Neural progenitor cell (in vitro differentiated cells): Measurements from ENCODE around the gene LRIT1. TPM values are rescaled to one million over a fixed set of nuclear protein-coding genes. Genes with fewer than 3 reads are reported as not detected.

ENCODE experiments used
- DNase-seq: peaks from one replicate; pipeline ENCODE4 v3.0.0-alpha.2; 2016; ENCODE audit warnings: low spot score
- H2AFZ ChIP-seq: fragments of 200-600 bp; sonication (generic); replicated peaks from 2 replicates; pipeline ENCODE4 v1.6.1; 2016; ENCODE audit warnings: antibody characterized with exemption
- H3F3A ChIP-seq: fragments of 200-600 bp; sonication (generic); 2 replicates; pipeline ENCODE4 v1.6.1; 2016; ENCODE audit warnings: antibody characterized with exemption, low read depth
- H3K27ac ChIP-seq: fragments of 200-600 bp; sonication (generic); 2 replicates; pipeline ENCODE4 v1.5.1; 2016; ENCODE audit warnings: mild to moderate bottlenecking
- H3K27me3 ChIP-seq: fragments of 200-600 bp; sonication (generic); 2 replicates; pipeline ENCODE4 v1.6.1; 2016; ENCODE audit warnings: mild to moderate bottlenecking, moderate library complexity
- H3K36me3 ChIP-seq: fragments of 200-600 bp; sonication (generic); 2 replicates; pipeline ENCODE4 v1.5.1; 2016
- H3K4me1 ChIP-seq: fragments of 200-600 bp; sonication (generic); 2 replicates; pipeline ENCODE4 v1.6.1; 2016; ENCODE audit warnings: mixed run types
- H3K4me2 ChIP-seq: fragments of 200-600 bp; sonication (generic); 2 replicates; pipeline ENCODE4 v1.6.1; 2016
- H3K4me3 ChIP-seq: fragments of 200-600 bp; sonication (generic); 2 replicates; pipeline ENCODE4 v1.5.1; 2016
- H3K79me2 ChIP-seq: fragments of 200-600 bp; sonication (generic); 2 replicates; pipeline ENCODE4 v1.6.1; 2016; ENCODE audit warnings: low read depth
- H3K9ac ChIP-seq: fragments of 200-600 bp; sonication (generic); 2 replicates; pipeline ENCODE4 v1.6.1; 2016
- H3K9me3 ChIP-seq: fragments of 200-600 bp; sonication (generic); 2 replicates; pipeline ENCODE4 v1.5.1; 2016; ENCODE audit warnings: low read depth
- H4K20me1 ChIP-seq: fragments of 200-600 bp; sonication (generic); 2 replicates; pipeline ENCODE4 v1.6.1; 2016; ENCODE audit warnings: low read depth
- H3K27ac Mint-ChIP-seq: 3 replicates; pipeline ENCODE4 v1.8.0; 2021; ENCODE audit warnings: mixed read lengths
- H3K27me3 Mint-ChIP-seq: 2 replicates; pipeline ENCODE4 v1.8.0; 2022; ENCODE audit warnings: low read depth, mild to moderate bottlenecking, inconsistent platforms, moderate library complexity, mixed read lengths; ENCODE audit not compliant: insufficient read depth
- H3K36me3 Mint-ChIP-seq: 3 replicates; pipeline ENCODE4 v1.8.0; 2021; ENCODE audit warnings: mixed read lengths
- H3K4me1 Mint-ChIP-seq: 3 replicates; pipeline ENCODE4 v1.8.0; 2021; ENCODE audit warnings: mixed read lengths
- H3K4me3 Mint-ChIP-seq: 3 replicates; pipeline ENCODE4 v1.8.0; 2021; ENCODE audit warnings: mild to moderate bottlenecking, moderate library complexity, mixed read lengths
- H3K9me3 Mint-ChIP-seq: 3 replicates; pipeline ENCODE4 v1.8.0; 2020; ENCODE audit warnings: mixed read lengths
- CTCF ChIP-seq: fragments of 200-600 bp; sonication (generic); IDR thresholded peaks from 2 replicates; pipeline ENCODE4 v1.5.1; 2017; ENCODE audit warnings: antibody characterized with exemption, mild to moderate bottlenecking
- EZH2 ChIP-seq: fragments of 200-600 bp; sonication (generic); IDR thresholded peaks from 2 replicates; pipeline ENCODE4 v1.6.1; 2017; ENCODE audit warnings: antibody characterized with exemption, mild to moderate bottlenecking, moderate library complexity
- EZH2phosphoT487 ChIP-seq: fragments of 200-600 bp; sonication (generic); IDR thresholded peaks from 2 replicates; pipeline ENCODE4 v1.6.1; 2017; ENCODE audit warnings: antibody characterized with exemption
- total RNA-seq: library from RNA; depleted of rRNA; stranded (reverse); fragments of >200 nt; gene quantifications from 2 replicates; pipeline ENCODE4 v1.2.3, GENCODE V29; 2015; ENCODE audit warnings: low replicate concordance

The LRIT1 gene, protein sequence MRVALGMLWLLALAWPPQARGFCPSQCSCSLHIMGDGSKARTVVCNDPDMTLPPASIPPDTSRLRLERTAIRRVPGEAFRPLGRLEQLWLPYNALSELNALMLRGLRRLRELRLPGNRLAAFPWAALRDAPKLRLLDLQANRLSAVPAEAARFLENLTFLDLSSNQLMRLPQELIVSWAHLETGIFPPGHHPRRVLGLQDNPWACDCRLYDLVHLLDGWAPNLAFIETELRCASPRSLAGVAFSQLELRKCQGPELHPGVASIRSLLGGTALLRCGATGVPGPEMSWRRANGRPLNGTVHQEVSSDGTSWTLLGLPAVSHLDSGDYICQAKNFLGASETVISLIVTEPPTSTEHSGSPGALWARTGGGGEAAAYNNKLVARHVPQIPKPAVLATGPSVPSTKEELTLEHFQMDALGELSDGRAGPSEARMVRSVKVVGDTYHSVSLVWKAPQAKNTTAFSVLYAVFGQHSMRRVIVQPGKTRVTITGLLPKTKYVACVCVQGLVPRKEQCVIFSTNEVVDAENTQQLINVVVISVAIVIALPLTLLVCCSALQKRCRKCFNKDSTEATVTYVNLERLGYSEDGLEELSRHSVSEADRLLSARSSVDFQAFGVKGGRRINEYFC
- total RNA-seq = not detected in 2 replicates

DNA sequence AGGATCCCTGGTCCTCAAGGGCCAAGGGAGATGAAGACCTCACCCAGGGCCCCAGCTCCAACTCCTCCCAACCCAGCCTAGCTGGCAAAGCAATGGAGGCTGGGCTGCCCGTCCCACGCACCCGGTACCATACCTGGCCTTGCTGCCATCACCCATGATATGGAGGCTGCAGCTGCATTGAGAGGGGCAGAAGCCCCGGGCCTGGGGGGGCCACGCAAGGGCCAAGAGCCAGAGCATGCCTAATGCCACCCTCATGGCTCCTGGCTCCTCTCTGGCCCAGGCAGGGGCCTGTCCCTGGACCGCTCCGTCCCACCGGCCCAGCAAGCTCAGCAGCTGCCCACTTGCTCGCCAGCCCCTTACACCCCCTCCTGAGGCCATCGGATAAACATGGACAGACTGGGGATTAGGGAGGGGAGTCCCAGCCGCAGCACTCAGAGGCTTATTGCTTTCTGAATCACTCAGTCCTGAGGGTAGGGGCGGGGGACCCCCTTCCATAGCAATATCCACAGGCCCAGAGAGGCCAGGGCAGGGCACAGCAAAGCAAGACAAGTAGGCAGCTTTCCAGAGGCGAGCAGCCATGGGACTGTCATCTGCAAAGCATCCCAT lies at the start of gene LRIT1:
LRIT1 (minus strand) TSS at position 362 of the 606 bp plus-strand sequence; CDS start at position 255, 107 bp downstream.
- no peak within 1 kb of the TSS for H3K4me3 ChIP-seq
- Mint-ChIP-seq H3K27ac (no peak within 1 kb of the TSS), H3K4me3 (no peak within 1 kb of the TSS), H3K9me3 (no peaks in the 10 kb centered on the region), H3K36me3 (no peaks in the 10 kb centered on the region), H3K4me1 (peaks cover 16% of the 10 kb centered on the region), H3K27me3 (peaks cover 10% of the 10 kb centered on the region)
- H3F3A ChIP-seq = peaks cover 25% of the 10 kb centered on the region
- peaks cover 30% of the 10 kb centered on the region for H3K4me1 ChIP-seq
- no peaks in the 10 kb centered on the region for H3K79me2 ChIP-seq
- no peak within 1 kb of the TSS for H3K27ac ChIP-seq
- peaks cover 21% of the 10 kb centered on the region for H3K27me3 ChIP-seq
- no peaks in the 10 kb centered on the region for H3K36me3 ChIP-seq
- no peaks in the 10 kb centered on the region for H4K20me1 ChIP-seq
- no peak within 1 kb of the TSS for H3K4me2 ChIP-seq
- H3K9me3 ChIP-seq = no peaks in the 10 kb centered on the region
- H2AFZ ChIP-seq = no peak within 1 kb of the TSS
- no peak within 1 kb of the TSS for H3K9ac ChIP-seq
- no peak for DNase-seq
- TF ChIP-seq EZH2 = no peak

- Histone ChIP-seq H3K9ac (no peak overlapping the region), H3K4me2 (no peak overlapping the region), H3K27ac (no peak overlapping the region), H2AFZ (no peak overlapping the region), H3K4me1 (no peaks in the 10 kb centered on the region), H3K79me2 (no peaks in the 10 kb centered on the region), H3K4me3 (no peak overlapping the region), H3F3A (no peaks in the 10 kb centered on the region), H4K20me1 (peaks cover 14% of the 10 kb centered on the region), H3K27me3 (no peaks in the 10 kb centered on the region), H3K9me3 (no peaks in the 10 kb centered on the region), H3K36me3 (no peaks in the 10 kb centered on the region)
- H3K4me1 Mint-ChIP-seq = no peaks in the 10 kb centered on the region
- no peaks in the 10 kb centered on the region for H3K36me3 Mint-ChIP-seq
- no peak for DNase-seq
- TF ChIP-seq CTCF (no peak), EZH2 (no peak), EZH2phosphoT487 (no peak)
- no peaks in the 10 kb centered on the region for H3K9me3 Mint-ChIP-seq
- H3K27me3 Mint-ChIP-seq = peaks cover 2% of the 10 kb centered on the region
- H3K27ac Mint-ChIP-seq = no peak overlapping the region
- H3K4me3 Mint-ChIP-seq = no peak overlapping the region
These were observed 48.9 kb upstream of the LRIT1 start for GRCh38 chr10:84290235-84290634.

GRCh38 chr10:84289521-84290200 lies 48.3 kb upstream of the LRIT1 start:
- Histone ChIP-seq H3K4me1 (no peaks in the 10 kb centered on the region), H3K79me2 (no peaks in the 10 kb centered on the region), H3K9me3 (no peaks in the 10 kb centered on the region), H3K27ac (no peak overlapping the region), H2AFZ (no peak overlapping the region), H3K27me3 (no peaks in the 10 kb centered on the region), H3K9ac (no peak overlapping the region), H3K36me3 (no peaks in the 10 kb centered on the region), H3F3A (no peaks in the 10 kb centered on the region), H3K4me3 (no peak overlapping the region), H4K20me1 (peaks cover 14% of the 10 kb centered on the region), H3K4me2 (no peak overlapping the region)
- no peaks in the 10 kb centered on the region for H3K4me1 Mint-ChIP-seq
- no peaks in the 10 kb centered on the region for H3K9me3 Mint-ChIP-seq
- no peak overlapping the region for H3K4me3 Mint-ChIP-seq
- no peak for DNase-seq
- H3K27me3 Mint-ChIP-seq = peaks cover 2% of the 10 kb centered on the region
- H3K27ac Mint-ChIP-seq = no peak overlapping the region
- no peaks in the 10 kb centered on the region for H3K36me3 Mint-ChIP-seq
- no peak for TF ChIP-seq EZH2phosphoT487

GRCh38 chr10:84288151-84288550 lies 46.8 kb upstream of the LRIT1 start:
- TF ChIP-seq EZH2 = no peak
- TF ChIP-seq CTCF = no peak
- no peak for TF ChIP-seq EZH2phosphoT487
- Histone ChIP-seq H3K27ac (no peak overlapping the region), H3F3A (no peaks in the 10 kb centered on the region), H3K4me2 (no peak overlapping the region), H2AFZ (no peak overlapping the region), H3K79me2 (no peaks in the 10 kb centered on the region), H3K36me3 (no peaks in the 10 kb centered on the region), H3K4me3 (no peak overlapping the region), H3K27me3 (no peaks in the 10 kb centered on the region), H3K4me1 (no peaks in the 10 kb centered on the region), H3K9me3 (no peaks in the 10 kb centered on the region), H4K20me1 (peaks cover 14% of the 10 kb centered on the region), H3K9ac (no peak overlapping the region)
- DNase-seq = no peak
- H3K4me1 Mint-ChIP-seq = no peaks in the 10 kb centered on the region
- H3K9me3 Mint-ChIP-seq = no peaks in the 10 kb centered on the region
- H3K36me3 Mint-ChIP-seq = no peaks in the 10 kb centered on the region
- peaks cover 2% of the 10 kb centered on the region for H3K27me3 Mint-ChIP-seq
- H3K27ac Mint-ChIP-seq = no peak overlapping the region
- H3K4me3 Mint-ChIP-seq = no peak overlapping the region
